SH-SY5Y (cell line): ENCODE measurements around the gene CLCF1.

Experiments
- GATA2 ChIP-seq: IDR thresholded peaks from 2 replicates; pipeline ENCODE4 v1.6.1; 2011; ENCODE audit warnings: mild to moderate bottlenecking, low read depth, low read length
- GATA3 ChIP-seq: IDR thresholded peaks from 2 replicates; pipeline ENCODE4 v1.6.1; 2011; ENCODE audit warnings: low read depth, mild to moderate bottlenecking, low read length, moderate library complexity

DNA sequence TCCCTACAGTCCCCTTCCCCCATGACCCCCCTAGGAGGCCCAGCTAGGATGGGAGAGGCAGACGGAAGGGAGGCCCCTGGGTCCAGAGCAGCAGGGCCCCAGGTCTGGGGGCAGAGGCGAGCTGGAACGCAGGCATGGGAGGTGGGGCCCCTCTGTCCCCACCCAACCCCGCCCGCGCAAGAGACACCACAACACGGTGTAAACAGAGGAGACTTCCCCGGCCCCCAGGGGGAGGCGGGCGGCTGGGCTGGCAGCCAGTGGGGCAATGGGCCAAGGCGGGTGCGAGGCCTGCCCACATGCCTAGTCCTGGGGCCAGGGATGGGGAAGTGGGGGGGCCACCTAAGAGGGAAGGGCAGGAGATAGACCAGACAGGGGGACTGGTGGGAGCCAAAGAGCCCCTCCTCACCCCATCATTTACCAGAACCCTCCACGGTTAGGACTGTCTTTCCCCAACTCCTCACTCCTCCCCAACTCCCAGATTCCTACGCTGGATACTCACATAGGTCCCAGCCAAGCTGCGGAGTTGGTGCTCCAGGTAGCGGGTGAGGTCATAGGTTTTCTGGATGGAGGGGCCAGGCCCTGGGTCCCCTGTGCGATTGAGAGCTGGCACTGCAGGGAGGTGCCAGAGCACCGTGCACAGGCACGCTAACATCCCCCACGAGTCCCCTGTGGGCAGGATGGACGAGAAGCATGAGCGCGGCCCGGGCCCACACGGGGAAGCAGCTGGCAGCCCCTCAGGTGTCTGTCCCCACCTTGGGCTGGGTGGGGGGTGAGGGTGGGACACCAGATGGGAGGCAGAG, 6.2 kb downstream of the CLCF1 start:
- no peak for TF ChIP-seq GATA2
- no peak for TF ChIP-seq GATA3
